Right lobe of liver (tissue), 6 donors: Measurements from ENCODE around the gene SPATC1L. TPM values are rescaled to one million over a fixed set of nuclear protein-coding genes. Genes with fewer than 3 reads are reported as not detected.

ENCODE experiments used
- ATAC-seq, 4 donors: fragments of 200-7000 bp; cut with Tn5 transposase; one replicate each; pipeline ENCODE4 v1.9.1; 2020; ENCODE audit warnings: mild to moderate bottlenecking in 4 of 4, moderate library complexity in 4 of 4
- DNase-seq, 3 donors: peaks; one replicate each; pipeline ENCODE4 v3.0.0-alpha.2; 2020
- H3K27ac ChIP-seq, 3 donors: fragments of 200-600 bp; one replicate each; pipeline ENCODE4 v1.8.0; 2022
- H3K27me3 ChIP-seq, 2 donors: fragments of 200-600 bp; one replicate each; pipeline ENCODE4 v1.8.0; 2022
- H3K36me3 ChIP-seq, 4 donors: fragments of 200-600 bp; sonication (generic) in 1 of 4; one replicate each; pipeline versions ENCODE4 v1.5.1 to v1.8.0; 2017 to 2022; ENCODE audit warnings: control low read depth in 1 of 4
- H3K4me1 ChIP-seq, 4 donors: fragments of 200-600 bp; sonication (generic) in 1 of 4; one replicate each; pipeline versions ENCODE4 v1.5.1 to v1.8.0; 2017 to 2022; ENCODE audit warnings: control low read depth in 1 of 4
- H3K4me3 ChIP-seq, 3 donors: fragments of 200-600 bp; one replicate each; pipeline ENCODE4 v1.8.0; 2022
- H3K9me3 ChIP-seq, 4 donors: fragments of 200-600 bp; sonication (generic) in 1 of 4; one replicate each; pipeline versions ENCODE4 v1.5.1 to v1.8.0; 2017 to 2022; ENCODE audit warnings: control low read depth in 1 of 4
- POLR2A ChIP-seq: fragments of 450-650 bp; IDR thresholded peaks from one replicate; pipeline ENCODE4 v1.6.1; 2017; ENCODE audit warnings: antibody characterized with exemption, mild to moderate bottlenecking
- WGBS: methylation state at CpG from one replicate; pipeline ENCODE4 v1.1.6; 2018; ENCODE audit warnings: low coverage, low lambda C conversion rate; ENCODE audit not compliant: insufficient coverage; ENCODE audit errors: missing lambda C conversion rate; 5-methylcytosine and 5-hydroxymethylcytosine counted together
- intact Hi-C, 2 donors: fragments of 100-400 bp; cut with DNase I; formaldehyde crosslinking; loops; one replicate each; pipeline versions ENCODE4 v1.11.2 to v1.14.1; 2022
- total RNA-seq, 6 experiments: library from RNA; depleted of rRNA in 2 of 6; stranded (reverse); fragments of >200 nt in 2 of 6; fragmentation: NEBNext Ultra II Directional in 3 of 6; extraction: Animal tissue kit (Norgen Biotek cat#: 25700) in 3 of 6; gene quantifications; one replicate each; pipeline versions ENCODE4 v1.1.0 to v1.2.4, GENCODE V29; 2016 to 2023
- TF ChIP-seq, protein P1 (sequence below), 4 donors: fragments of 200-600 bp in 3 of 4; fragments of 450-650 bp in 1 of 4; IDR thresholded peaks; one replicate each; pipeline versions ENCODE4 v1.5.1 to v1.8.0; 2016 to 2022; ENCODE audit warnings: antibody characterized with exemption in 4 of 4, mild to moderate bottlenecking in 2 of 4
- donor health status: DM: no; HTN: yes; CAD: no.
- donor health status: DM: no; HTN: no; CAD: no.
- donor health status: DM: no; HTN: no; CAD: no.
- donor health status: DM: no; HTN: yes; CAD: no.
- donor health status: DM: no; HTN: yes; CAD: no.

The SPATC1L gene
- total RNA-seq, 6 experiments from 2014 or later = 0.31 to 1.7 (median 0.51) TPM; not detected in 2

DNA sequence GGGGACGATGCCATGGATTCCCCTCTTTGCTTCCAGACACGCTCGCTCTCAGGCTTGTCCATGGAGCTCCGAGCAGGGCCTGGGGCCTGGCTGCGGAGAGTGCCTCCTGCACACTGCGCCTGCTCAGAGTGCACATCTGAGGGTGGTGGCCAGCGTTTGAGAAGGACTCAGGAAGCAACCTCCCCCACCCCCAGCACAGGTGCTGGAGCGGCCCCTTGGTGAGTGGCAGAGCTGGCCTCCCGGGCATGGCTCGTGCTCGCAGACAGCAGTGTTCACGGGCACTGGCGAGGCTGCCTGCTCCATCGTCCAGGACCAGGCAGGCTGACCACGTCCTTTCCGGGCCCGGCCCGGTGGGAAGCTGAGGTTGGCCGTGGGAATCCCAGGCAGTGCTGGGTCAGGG lies 2.8 kb downstream of the SPATC1L start:
- intact Hi-C loops = no loop called here
- no peak for TF ChIP-seq POLR2A
- TF ChIP-seq, protein P1, sequence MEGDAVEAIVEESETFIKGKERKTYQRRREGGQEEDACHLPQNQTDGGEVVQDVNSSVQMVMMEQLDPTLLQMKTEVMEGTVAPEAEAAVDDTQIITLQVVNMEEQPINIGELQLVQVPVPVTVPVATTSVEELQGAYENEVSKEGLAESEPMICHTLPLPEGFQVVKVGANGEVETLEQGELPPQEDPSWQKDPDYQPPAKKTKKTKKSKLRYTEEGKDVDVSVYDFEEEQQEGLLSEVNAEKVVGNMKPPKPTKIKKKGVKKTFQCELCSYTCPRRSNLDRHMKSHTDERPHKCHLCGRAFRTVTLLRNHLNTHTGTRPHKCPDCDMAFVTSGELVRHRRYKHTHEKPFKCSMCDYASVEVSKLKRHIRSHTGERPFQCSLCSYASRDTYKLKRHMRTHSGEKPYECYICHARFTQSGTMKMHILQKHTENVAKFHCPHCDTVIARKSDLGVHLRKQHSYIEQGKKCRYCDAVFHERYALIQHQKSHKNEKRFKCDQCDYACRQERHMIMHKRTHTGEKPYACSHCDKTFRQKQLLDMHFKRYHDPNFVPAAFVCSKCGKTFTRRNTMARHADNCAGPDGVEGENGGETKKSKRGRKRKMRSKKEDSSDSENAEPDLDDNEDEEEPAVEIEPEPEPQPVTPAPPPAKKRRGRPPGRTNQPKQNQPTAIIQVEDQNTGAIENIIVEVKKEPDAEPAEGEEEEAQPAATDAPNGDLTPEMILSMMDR (IDR thresholded peaks at IDR 0.05) = no peak
- Histone ChIP-seq H3K4me1 (no peaks in the 10 kb centered on the region), H3K36me3 (no peaks in the 10 kb centered on the region), H3K27me3 (no peaks in the 10 kb centered on the region), H3K9me3 (no peaks in the 10 kb centered on the region), H3K4me3 (no peak overlapping the region), H3K27ac (no peak overlapping the region)
- ATAC-seq (no peak), DNase-seq (no peak)
- 87% methylated on average over 6 of the region's 19 CpGs for WGBS

DNA sequence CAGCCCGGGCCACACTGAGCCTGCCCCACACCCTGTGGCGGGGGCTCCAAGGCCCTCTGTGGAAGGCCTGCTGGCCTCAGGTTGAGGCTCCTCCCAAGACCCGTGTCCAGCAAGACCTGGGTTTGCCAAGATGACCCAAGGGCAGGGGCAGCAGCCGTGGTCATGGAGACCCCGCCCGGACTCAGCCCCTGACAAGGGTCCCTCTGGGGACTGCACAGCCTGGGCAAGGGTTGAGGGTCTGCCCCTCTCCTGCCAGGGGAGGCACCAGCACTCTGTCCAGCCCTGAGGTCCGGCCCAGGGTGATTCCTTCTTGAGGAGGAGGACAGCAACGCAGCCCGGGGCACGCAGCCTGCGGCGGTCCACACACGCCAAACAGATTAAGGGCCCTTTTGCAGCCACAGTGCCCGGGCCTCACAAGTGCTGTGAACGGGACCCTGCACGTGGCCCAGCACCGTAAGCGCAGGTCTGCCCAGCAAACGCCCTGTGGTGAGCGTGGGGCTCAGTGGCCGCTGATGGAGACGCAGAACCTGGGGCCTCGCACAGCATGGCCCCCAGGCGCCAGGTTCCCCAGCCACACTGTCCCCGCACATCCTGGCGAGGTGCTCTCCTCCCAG lies 3.4 kb downstream of the SPATC1L start:
- TF ChIP-seq, protein P1 (IDR thresholded peaks at IDR 0.05) = no peak
- TF ChIP-seq POLR2A = no peak
- H3K36me3 ChIP-seq = no peaks in the 10 kb centered on the region
- H3K4me3 ChIP-seq = no peak overlapping the region
- H3K9me3 ChIP-seq = no peaks in the 10 kb centered on the region
- intact Hi-C loops = no loop called here
- no CpG with 5 or more reads among the region's 26 CpGs for WGBS
- H3K27ac ChIP-seq = no peak overlapping the region
- no peaks in the 10 kb centered on the region for H3K27me3 ChIP-seq
- H3K4me1 ChIP-seq = no peaks in the 10 kb centered on the region
- no peak for DNase-seq
- no peak for ATAC-seq

DNA sequence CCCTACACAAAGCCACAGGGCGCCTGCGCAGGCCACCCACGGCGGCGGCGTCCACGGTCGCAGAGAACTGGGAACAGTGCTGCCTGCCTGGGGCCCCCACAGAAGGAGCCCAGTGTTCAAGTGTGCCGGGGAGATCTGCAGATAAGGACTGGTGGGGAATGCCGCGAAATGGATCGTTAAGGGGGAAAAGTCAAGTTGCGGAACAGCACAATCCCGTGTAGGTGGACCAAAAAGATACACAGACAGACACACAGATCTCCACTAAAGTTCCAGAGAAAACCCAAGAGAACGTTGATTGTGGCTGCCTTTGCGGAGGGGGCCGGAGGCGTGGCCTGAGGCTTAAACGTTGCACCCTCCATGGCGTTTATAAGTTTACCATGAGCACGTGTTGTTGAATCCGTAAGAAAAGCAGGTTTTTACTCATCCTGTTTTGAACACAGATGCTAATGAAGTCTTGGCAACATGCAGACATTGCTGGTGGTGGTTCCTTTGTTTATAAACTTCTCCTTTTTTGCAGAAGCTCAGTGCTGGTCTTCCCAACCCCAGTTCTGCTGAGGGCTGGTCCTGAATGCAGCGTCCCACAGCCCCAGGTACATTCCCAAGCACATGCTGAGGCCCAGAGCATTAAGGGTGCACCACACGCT lies 4.1 kb downstream of the SPATC1L start:
- DNase-seq (no peak), ATAC-seq (no peak)
- TF ChIP-seq, protein P1 (IDR thresholded peaks at IDR 0.05) = no peak
- TF ChIP-seq POLR2A = no peak
- Histone ChIP-seq H3K36me3 (no peaks in the 10 kb centered on the region), H3K4me3 (peak overlapping the region in 1 of 3 donors; percentile 16), H3K27ac (peak overlapping the region in 1 of 3 donors; percentile 18), H3K4me1 (no peaks in the 10 kb centered on the region), H3K27me3 (no peaks in the 10 kb centered on the region), H3K9me3 (no peaks in the 10 kb centered on the region)
- intact Hi-C loops = no loop called here
- WGBS = 28% methylated on average over 14 of the region's 24 CpGs

DNA sequence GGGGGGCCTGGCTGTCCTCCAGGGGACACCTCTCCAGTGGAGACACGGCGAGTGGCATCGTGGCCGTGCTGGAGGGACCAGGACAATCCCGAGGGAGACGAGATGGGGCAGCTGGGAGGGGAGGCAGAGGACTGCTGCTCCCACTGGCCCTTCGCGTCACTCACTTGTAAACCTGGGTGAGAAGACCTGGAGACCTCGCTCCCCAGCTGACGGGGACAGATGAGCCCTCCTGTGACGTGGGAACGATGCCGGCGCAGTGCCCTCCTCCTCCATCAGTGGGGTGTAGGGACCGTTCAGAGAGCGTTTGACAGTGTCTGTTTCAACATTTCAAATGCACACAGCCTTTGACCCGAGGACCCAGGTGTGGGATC lies 4.6 kb downstream of the SPATC1L start:
- no CpG with 5 or more reads among the region's 17 CpGs for WGBS
- H3K27me3 ChIP-seq = no peaks in the 10 kb centered on the region

More for the DNA sequence above, 4.6 kb downstream of the SPATC1L start:
- intact Hi-C loops = no loop called here
- Histone ChIP-seq H3K9me3 (no peaks in the 10 kb centered on the region), H3K4me1 (no peaks in the 10 kb centered on the region), H3K36me3 (no peaks in the 10 kb centered on the region), H3K4me3 (peak overlapping the region in 1 of 3 donors; percentile 16), H3K27ac (peak overlapping the region in 1 of 3 donors; percentile 18)
- TF ChIP-seq POLR2A = no peak
- TF ChIP-seq, protein P1 (IDR thresholded peaks at IDR 0.05) = no peak
- ATAC-seq (peak in 2 of 4 donors; percentile 20 to 74), DNase-seq (no peak)
